Astrocyte (in vitro differentiated cells and primary cell): Measurements from ENCODE around the gene NGFR. TPM values are rescaled to one million over a fixed set of nuclear protein-coding genes. Genes with fewer than 3 reads are reported as not detected.

Source experiments
- DNase-seq: peaks from one replicate; pipeline ENCODE4 v3.0.0-alpha.2; 2010; ENCODE audit warnings: low read depth
- FAIRE-seq: peaks from 2 replicates; lab custom pipeline; 2011; peaks lifted over from hg19 to GRCh38; lab: Jason Lieb, UNC
- H2AFZ ChIP-seq: 2 replicates; pipeline ENCODE4 v1.6.0; 2012; ENCODE audit warnings: low read depth, low read length, inconsistent platforms
- H3K27ac ChIP-seq: 2 replicates; pipeline ENCODE4 v1.5.1; 2011; ENCODE audit warnings: low read depth, low read length, inconsistent platforms
- H3K27me3 ChIP-seq: 2 replicates; pipeline ENCODE4 v1.6.0; 2011; ENCODE audit warnings: low read length, inconsistent platforms; ENCODE audit not compliant: insufficient read depth
- H3K36me3 ChIP-seq: 2 replicates; pipeline ENCODE4 v1.5.1; 2011; ENCODE audit warnings: low read length, inconsistent platforms; ENCODE audit not compliant: insufficient read depth
- H3K4me1 ChIP-seq: 2 replicates; pipeline ENCODE4 v1.5.1; 2011; ENCODE audit warnings: low read length, inconsistent platforms; ENCODE audit not compliant: insufficient read depth
- H3K4me2 ChIP-seq: 2 replicates; pipeline ENCODE4 v1.6.0; 2012; ENCODE audit warnings: low read length, inconsistent platforms
- H3K4me3 ChIP-seq: 2 replicates; pipeline ENCODE4 v1.5.1; 2011; ENCODE audit warnings: low read depth, mild to moderate bottlenecking, low read length, inconsistent platforms; ENCODE audit not compliant: insufficient read depth
- H3K79me2 ChIP-seq: 2 replicates; pipeline ENCODE4 v1.6.0; 2012; ENCODE audit warnings: mild to moderate bottlenecking, low read length, inconsistent platforms; ENCODE audit not compliant: insufficient read depth
- H3K9ac ChIP-seq: 2 replicates; pipeline ENCODE4 v1.6.0; 2012; ENCODE audit warnings: mild to moderate bottlenecking, low read length, inconsistent platforms
- H3K9me3 ChIP-seq: 2 replicates; pipeline ENCODE4 v1.5.1; 2012; ENCODE audit warnings: low read depth, mild to moderate bottlenecking, low read length, inconsistent platforms; ENCODE audit not compliant: insufficient read depth
- H4K20me1 ChIP-seq: 2 replicates; pipeline ENCODE4 v1.6.0; 2012; ENCODE audit warnings: low read length, inconsistent platforms; ENCODE audit not compliant: insufficient read depth
- H3K27ac Mint-ChIP-seq: one replicate; pipeline ENCODE4 v1.8.0; 2021; ENCODE audit warnings: mild to moderate bottlenecking, mixed read lengths; ENCODE audit not compliant: unreplicated experiment
- H3K27me3 Mint-ChIP-seq: one replicate; pipeline ENCODE4 v1.8.0; 2021; ENCODE audit warnings: low read depth, mixed read lengths; ENCODE audit not compliant: unreplicated experiment
- H3K36me3 Mint-ChIP-seq: one replicate; pipeline ENCODE4 v1.8.0; 2021; ENCODE audit warnings: low read depth, mixed read lengths; ENCODE audit not compliant: unreplicated experiment
- H3K4me1 Mint-ChIP-seq: one replicate; pipeline ENCODE4 v1.8.0; 2021; ENCODE audit warnings: low read depth, mixed read lengths; ENCODE audit not compliant: unreplicated experiment
- H3K4me3 Mint-ChIP-seq: one replicate; pipeline ENCODE4 v1.8.0; 2021; ENCODE audit warnings: mild to moderate bottlenecking, moderate library complexity, mixed read lengths; ENCODE audit not compliant: unreplicated experiment
- H3K9me3 Mint-ChIP-seq: one replicate; pipeline ENCODE4 v1.8.0; 2021; ENCODE audit warnings: mild to moderate bottlenecking, mixed read lengths; ENCODE audit not compliant: unreplicated experiment
- CTCF ChIP-seq: IDR thresholded peaks from 2 replicates; pipeline ENCODE4 v1.5.1; 2011; ENCODE audit warnings: low read depth, mild to moderate bottlenecking, inconsistent platforms, low read length, moderate library complexity; ENCODE audit not compliant: insufficient read depth
- EZH2 ChIP-seq: IDR thresholded peaks from 2 replicates; pipeline ENCODE4 v1.6.1; 2012; ENCODE audit warnings: mild to moderate bottlenecking, low read length, inconsistent platforms; ENCODE audit not compliant: insufficient read depth
- total RNA-seq: library from RNA; stranded (reverse); gene quantifications from 2 replicates; pipeline ENCODE4 v1.2.1, GENCODE V29; 2021

NGFR gene
- total RNA-seq, 1 donor from 2014 or later = 0.64 TPM

DNA sequence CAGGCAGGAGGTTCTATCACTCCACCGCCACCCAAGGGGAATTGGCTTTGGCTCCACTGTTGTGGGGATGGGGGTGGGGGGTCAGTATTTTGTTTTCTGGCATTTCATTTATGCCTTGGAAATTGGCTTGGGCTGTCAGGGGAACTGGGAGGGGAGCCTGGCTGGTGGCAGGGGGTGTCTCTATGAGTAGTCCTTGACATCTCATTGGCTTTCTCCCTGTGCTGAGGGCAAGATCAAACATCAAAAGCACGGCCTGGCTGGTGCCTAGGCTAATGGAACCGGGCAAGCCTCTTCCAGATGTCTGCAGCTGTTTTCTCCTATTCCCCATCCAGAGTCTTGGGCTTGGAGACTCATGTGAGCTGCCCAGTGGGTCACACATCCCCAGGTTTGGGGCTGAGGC, 17.4 kb upstream of the NGFR start:
- FAIRE-seq = no peak
- peaks cover 3% of the 10 kb centered on the region for H3K9me3 ChIP-seq
- no peak overlapping the region for H3K9ac ChIP-seq
- H3K36me3 Mint-ChIP-seq = peaks cover 9% of the 10 kb centered on the region
- H2AFZ ChIP-seq = no peak overlapping the region
- H3K4me3 Mint-ChIP-seq = no peak overlapping the region
- peaks cover 87% of the 10 kb centered on the region for H3K27me3 Mint-ChIP-seq
- H3K4me1 ChIP-seq = no peaks in the 10 kb centered on the region
- no peaks in the 10 kb centered on the region for H3K36me3 ChIP-seq
- no peak overlapping the region for H3K27ac Mint-ChIP-seq
- H3K4me3 ChIP-seq = no peak overlapping the region
- peaks cover 18% of the 10 kb centered on the region for H3K9me3 Mint-ChIP-seq
- no peak for TF ChIP-seq CTCF
- TF ChIP-seq EZH2 = no peak
- no peak overlapping the region for H3K4me2 ChIP-seq
- H3K4me1 Mint-ChIP-seq = no peaks in the 10 kb centered on the region
- no peaks in the 10 kb centered on the region for H3K79me2 ChIP-seq
- H3K27me3 ChIP-seq = peaks cover 54% of the 10 kb centered on the region
- no peaks in the 10 kb centered on the region for H4K20me1 ChIP-seq
- no peak overlapping the region for H3K27ac ChIP-seq
- DNase-seq = no peak

- H2AFZ ChIP-seq = no peak overlapping the region
- H3K4me3 Mint-ChIP-seq = no peak overlapping the region
- DNase-seq (no peak), FAIRE-seq (no peak)
- H3K36me3 ChIP-seq = no peaks in the 10 kb centered on the region
- no peaks in the 10 kb centered on the region for H3K4me1 ChIP-seq
- H3K4me2 ChIP-seq = no peak overlapping the region
- no peaks in the 10 kb centered on the region for H3K36me3 Mint-ChIP-seq
- TF ChIP-seq CTCF = no peak
- TF ChIP-seq EZH2 = no peak
- peaks cover 4% of the 10 kb centered on the region for H3K9me3 Mint-ChIP-seq
- H4K20me1 ChIP-seq = no peaks in the 10 kb centered on the region
- no peak overlapping the region for H3K4me3 ChIP-seq
- peaks cover 72% of the 10 kb centered on the region for H3K27me3 ChIP-seq
- no peaks in the 10 kb centered on the region for H3K4me1 Mint-ChIP-seq
- H3K79me2 ChIP-seq = no peaks in the 10 kb centered on the region
- peaks cover 90% of the 10 kb centered on the region for H3K27me3 Mint-ChIP-seq
- no peaks in the 10 kb centered on the region for H3K9me3 ChIP-seq
- H3K9ac ChIP-seq = no peak overlapping the region
- no peak overlapping the region for H3K27ac ChIP-seq
- no peak overlapping the region for H3K27ac Mint-ChIP-seq
Measured at GRCh38 chr17:49480836-49481615, 14.1 kb upstream of the NGFR start.

DNA sequence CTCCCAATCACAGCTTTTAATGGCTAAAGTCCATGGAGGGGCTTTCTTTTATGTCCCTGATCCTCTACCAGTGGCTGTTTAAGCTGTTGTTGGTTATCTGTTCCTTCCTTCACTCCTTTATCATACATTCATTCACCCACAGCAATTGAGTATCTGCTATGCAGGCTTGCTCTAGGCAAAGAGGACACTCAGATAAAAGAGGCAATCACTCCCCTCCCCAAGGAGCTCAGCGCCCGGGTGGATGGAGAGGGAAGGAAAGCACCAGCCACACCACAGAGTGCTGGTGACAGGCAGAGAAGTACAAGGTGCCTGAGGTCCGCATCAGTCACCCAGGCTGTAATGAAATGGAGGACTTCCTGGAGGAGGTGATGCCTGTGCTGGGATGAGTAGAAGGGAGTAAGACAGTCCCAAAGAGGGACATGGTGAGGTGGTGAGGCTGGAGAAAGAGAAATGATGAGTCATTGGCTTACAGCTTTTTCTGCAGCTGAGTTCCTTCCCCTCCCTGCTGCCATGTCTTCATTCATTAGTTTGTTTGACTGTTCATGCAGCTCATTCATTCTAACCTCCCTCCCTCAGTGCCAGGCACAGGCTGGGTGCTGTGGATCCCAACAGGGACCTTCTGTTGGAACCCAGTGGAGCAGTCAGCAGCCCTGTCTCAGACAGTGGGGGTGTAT, 12.8 kb upstream of the NGFR start:
- no peaks in the 10 kb centered on the region for H3K9me3 ChIP-seq
- no peak overlapping the region for H3K9ac ChIP-seq
- H3K4me1 Mint-ChIP-seq = peaks cover 2% of the 10 kb centered on the region
- no peaks in the 10 kb centered on the region for H4K20me1 ChIP-seq
- H3K4me3 Mint-ChIP-seq = peak overlapping the region; percentile 20
- H3K79me2 ChIP-seq = no peaks in the 10 kb centered on the region
- no peaks in the 10 kb centered on the region for H3K36me3 Mint-ChIP-seq
- no peak for FAIRE-seq
- peaks cover 87% of the 10 kb centered on the region for H3K27me3 Mint-ChIP-seq
- H3K27ac ChIP-seq = no peak overlapping the region
- peaks cover under 1% of the 10 kb centered on the region for H3K9me3 Mint-ChIP-seq
- H3K4me3 ChIP-seq = no peak overlapping the region
- H3K27ac Mint-ChIP-seq = no peak overlapping the region
- DNase-seq = no peak
- H2AFZ ChIP-seq = no peak overlapping the region
- H3K36me3 ChIP-seq = no peaks in the 10 kb centered on the region
- H3K27me3 ChIP-seq = peaks cover 71% of the 10 kb centered on the region
- TF ChIP-seq EZH2 (no peak), CTCF (no peak)
- no peak overlapping the region for H3K4me2 ChIP-seq
- no peaks in the 10 kb centered on the region for H3K4me1 ChIP-seq
